ENCODE data around the gene STARD3.

GRCh38 chr17:39683295-39683939, 46.5 kb downstream of the STARD3 start:
- no peak for TF ChIP-seq GATA3 (IDR thresholded peaks at IDR 0.05; ENCODE audit: low read depth, low read length)
- no peak for TF ChIP-seq GATA2 (IDR thresholded peaks at IDR 0.05; ENCODE audit: low read depth, low read length)

All from SH-SY5Y (cell line).